Sigmoid colon (tissue), 3 donors: ENCODE results near the gene CTAG2.

ENCODE experiments used
- POLR2A ChIP-seq, 2 donors: fragments of 450-650 bp; IDR thresholded peaks; one replicate each; pipeline ENCODE4 v1.6.1; 2016; ENCODE audit warnings: antibody characterized with exemption in 2 of 2, mild to moderate bottlenecking in 2 of 2, moderate library complexity in 2 of 2
- TF ChIP-seq, protein P1 (sequence below), 4 experiments: fragments of 450-650 bp in 3 of 4; fragments of 200-600 bp in 1 of 4; IDR thresholded peaks; one replicate each; pipeline ENCODE4 v1.5.1; 2016 to 2019; ENCODE audit warnings: antibody characterized with exemption in 4 of 4, mild to moderate bottlenecking in 3 of 4, moderate library complexity in 2 of 4

DNA sequence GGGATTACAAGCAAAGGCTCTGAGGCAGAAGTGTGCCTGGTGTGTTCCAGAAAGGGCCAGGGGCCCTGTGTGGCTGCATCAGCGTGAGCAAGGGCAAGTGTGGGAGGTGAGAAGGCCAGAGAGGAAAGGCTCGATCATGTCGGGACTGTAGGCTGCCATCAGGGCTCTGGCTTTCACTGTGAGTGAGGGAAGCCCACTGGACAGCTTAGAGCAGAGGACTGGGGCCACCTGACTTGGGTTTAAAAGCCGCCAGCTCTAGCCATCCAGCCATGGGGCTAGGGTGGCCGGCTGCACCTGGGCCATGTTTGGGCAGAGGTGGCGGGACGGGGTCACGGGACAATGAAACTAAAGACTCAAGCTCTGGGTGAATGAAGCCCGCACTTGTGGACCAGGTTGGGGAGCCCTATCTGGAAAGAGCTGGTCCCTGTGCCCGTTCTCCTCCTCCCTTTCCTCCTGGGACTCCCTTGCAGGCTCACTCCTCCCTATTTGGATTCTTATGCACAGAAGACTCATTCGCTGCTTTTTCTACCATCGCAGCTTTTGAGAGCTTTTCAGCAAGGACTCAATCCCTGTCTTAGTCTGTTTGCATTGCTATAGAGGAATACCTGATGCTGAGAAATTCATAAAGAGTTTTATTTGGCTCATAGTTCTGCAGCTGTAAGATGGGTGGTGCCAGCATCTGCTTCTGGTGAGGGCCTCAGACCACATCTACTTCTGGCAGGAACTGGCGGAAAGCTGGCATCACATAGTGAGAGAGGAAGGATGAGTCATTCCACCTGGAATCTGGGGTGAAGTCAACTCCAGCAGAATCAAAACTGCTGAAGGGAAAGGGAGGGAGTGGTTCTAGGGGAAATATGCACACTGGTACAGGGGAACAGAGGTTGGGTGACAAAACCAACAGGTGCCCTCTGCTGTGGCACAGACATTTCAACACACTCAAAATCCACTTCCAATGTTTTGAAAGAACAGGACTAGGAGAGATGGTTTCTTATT is 49.6 kb downstream of the CTAG2 start:
- TF ChIP-seq, protein P1, sequence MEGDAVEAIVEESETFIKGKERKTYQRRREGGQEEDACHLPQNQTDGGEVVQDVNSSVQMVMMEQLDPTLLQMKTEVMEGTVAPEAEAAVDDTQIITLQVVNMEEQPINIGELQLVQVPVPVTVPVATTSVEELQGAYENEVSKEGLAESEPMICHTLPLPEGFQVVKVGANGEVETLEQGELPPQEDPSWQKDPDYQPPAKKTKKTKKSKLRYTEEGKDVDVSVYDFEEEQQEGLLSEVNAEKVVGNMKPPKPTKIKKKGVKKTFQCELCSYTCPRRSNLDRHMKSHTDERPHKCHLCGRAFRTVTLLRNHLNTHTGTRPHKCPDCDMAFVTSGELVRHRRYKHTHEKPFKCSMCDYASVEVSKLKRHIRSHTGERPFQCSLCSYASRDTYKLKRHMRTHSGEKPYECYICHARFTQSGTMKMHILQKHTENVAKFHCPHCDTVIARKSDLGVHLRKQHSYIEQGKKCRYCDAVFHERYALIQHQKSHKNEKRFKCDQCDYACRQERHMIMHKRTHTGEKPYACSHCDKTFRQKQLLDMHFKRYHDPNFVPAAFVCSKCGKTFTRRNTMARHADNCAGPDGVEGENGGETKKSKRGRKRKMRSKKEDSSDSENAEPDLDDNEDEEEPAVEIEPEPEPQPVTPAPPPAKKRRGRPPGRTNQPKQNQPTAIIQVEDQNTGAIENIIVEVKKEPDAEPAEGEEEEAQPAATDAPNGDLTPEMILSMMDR (IDR thresholded peaks at IDR 0.05): no peak
- TF ChIP-seq POLR2A (IDR thresholded peaks at IDR 0.05): no peak
